ENCODE results near the gene SLC27A1. TPM values are rescaled to one million over a fixed set of nuclear protein-coding genes. Genes with fewer than 3 reads are reported as not detected.

Gene SLC27A1
- total and polyA plus RNA-seq, 7 experiments from 2014 or later, result 3.1 to 15.1 (median 10.5) TPM

GRCh38 chr19:17554968-17555479 lies 84.7 kb downstream of the SLC27A1 start:
- ChIA-PET CTCF (no interaction called here), POLR2A (interaction anchor here (0.6 to 3.5 kb wide), 3 partner anchors 11 to 136 kb away, joined by 3 to 12 read pairs (median 4); partner anchors contain the start of gene PGLS)

GRCh38 chr19:17555480-17555928 lies 85.2 kb downstream of the SLC27A1 start, which contains the start of gene COLGALT1:
COLGALT1 (plus strand) TSS chr19:17555649; CDS start chr19:17555714, 65 bp downstream.
- Mint-ChIP-seq H3K27ac (peak within 1 kb of the TSS in 6 of 9 donors; percentile 36 to 80 (median 66)), H3K9me3 (no peaks in the 10 kb centered on the region), H3K4me1 (peaks cover 8 to 29% (median 20%) of the 10 kb centered on the region in 7 donors), H3K4me3 (peak within 1 kb of the TSS; percentile 73 to 90 (median 84)), H3K36me3 (peaks cover 0 to 12% (median 6%) of the 10 kb centered on the region in 5 donors), H3K27me3 (no peaks in the 10 kb centered on the region)
- DNase-seq (peak; percentile 92 to 99 (median 96)), ATAC-seq (peak; percentile 99)
- H3K9me3 ChIP-seq (ENCODE audit: control insufficient read depth in 2 of 3, low read length in 3 of 3), result no peaks in the 10 kb centered on the region
- POLR2A ChIA-PET, result interaction anchor here (0.6 to 3.5 kb wide), 4 partner anchors 44 to 1602 kb away, joined by 3 to 12 read pairs (median 6); partner anchors contain the start of gene PGLS
- peaks cover 16% of the 10 kb centered on the region in 2 donors for H3K4me1 ChIP-seq (ENCODE audit: control insufficient read depth in 2 of 2, insufficient read depth in 2 of 2, low read length in 2 of 2)
- H3K27ac ChIP-seq (ENCODE audit: low read depth, low read length), result peak within 1 kb of the TSS; percentile 76
- peaks cover 0 to 23% (median 4%) of the 10 kb centered on the region in 3 experiments for H3K36me3 ChIP-seq (ENCODE audit: control insufficient read depth in 2 of 3, insufficient read depth in 3 of 3, low read length in 3 of 3)
- intact Hi-C loops (cut with micrococcal nuclease), result loop anchor here (1.0 to 5.0 kb wide), 13 partner anchors 16 to 1637 kb away; partner anchors contain the start of genes FCHO1 (in 2 of the 2), PGLS (in 2 of the 2), ANO8 (in 1 of the 2) and BORCS8 (in 1 of the 2)
- no peaks in the 10 kb centered on the region for H3K27me3 ChIP-seq (ENCODE audit: control insufficient read depth in 2 of 2, insufficient read depth in 2 of 2, low read length in 2 of 2)
- CTCF ChIA-PET, result no interaction called here
- H3K4me3 ChIP-seq (ENCODE audit: low read length), result peak within 1 kb of the TSS; percentile 81

More at GRCh38 chr19:17554968-17555479, 84.7 kb downstream of the SLC27A1 start:
- Histone ChIP-seq H3K4me3 (ENCODE audit: low read length) (peak overlapping the region; percentile 81), H3K27me3 (ENCODE audit: control insufficient read depth in 2 of 2, insufficient read depth in 2 of 2, low read length in 2 of 2) (no peaks in the 10 kb centered on the region), H3K27ac (ENCODE audit: low read depth, low read length) (peak overlapping the region; percentile 76), H3K4me1 (ENCODE audit: control insufficient read depth in 2 of 2, insufficient read depth in 2 of 2, low read length in 2 of 2) (peaks cover 16% of the 10 kb centered on the region in 2 donors), H3K36me3 (ENCODE audit: control insufficient read depth in 2 of 3, insufficient read depth in 3 of 3, low read length in 3 of 3) (peaks cover 0 to 18% (median 2%) of the 10 kb centered on the region in 3 experiments), H3K9me3 (ENCODE audit: control insufficient read depth in 2 of 3, low read length in 3 of 3) (no peaks in the 10 kb centered on the region)
- Mint-ChIP-seq H3K9me3 (no peaks in the 10 kb centered on the region), H3K36me3 (peaks cover 0 to 8% (median 1%) of the 10 kb centered on the region in 5 donors), H3K4me1 (peaks cover 8 to 27% (median 19%) of the 10 kb centered on the region in 7 donors), H3K27ac (peak overlapping the region in 5 of 9 donors; percentile 36 to 78 (median 62)), H3K4me3 (peak overlapping the region; percentile 73 to 90 (median 80)), H3K27me3 (no peaks in the 10 kb centered on the region)
- DNase-seq (no peak), ATAC-seq (no peak)
- intact Hi-C loops (cut with micrococcal nuclease), result loop anchor here (1.0 to 5.0 kb wide), 13 partner anchors 16 to 1637 kb away; partner anchors contain the start of genes FCHO1 (in 2 of the 2), PGLS (in 2 of the 2), ANO8 (in 1 of the 2) and BORCS8 (in 1 of the 2)

Other genes with a start within 250 kb of the SLC27A1 start
- gene OCEL1, start 244.3 kb upstream of the SLC27A1 start, total RNA-seq, result 10 to 100 TPM; 21.8 to 32.8 (median 29.8) TPM
- gene OCEL1, start 244.3 kb upstream of the SLC27A1 start, polyA plus RNA-seq, result 10 to 100 TPM; 37.7 to 41.1 TPM
- 1 to 10 TPM; 2.2 to 7.8 (median 7.0) TPM for gene NR2F6, start 224.6 kb upstream of the SLC27A1 start, total RNA-seq
- 1 to 10 TPM; 1.4 to 1.8 TPM for gene NR2F6, start 224.6 kb upstream of the SLC27A1 start, polyA plus RNA-seq
- 1 to 10 TPM in 1 of 5 experiments, under 1 TPM in 4; 0.22 to 1.2 (median 0.36) TPM for gene USHBP1, start 205.8 kb upstream of the SLC27A1 start, total RNA-seq
- gene USHBP1, start 205.8 kb upstream of the SLC27A1 start, polyA plus RNA-seq, result under 1 TPM in 1 of 2 donors, not detected in 1; 0.61 TPM
- gene BABAM1, start 203.1 kb upstream of the SLC27A1 start, total RNA-seq, result 100 to 1,000 TPM in 2 of 5 experiments, 10 to 100 TPM in 3; 72.4 to 111 (median 95.6) TPM
- 100 to 1,000 TPM in 1 of 2 donors, 10 to 100 TPM in 1; 94.9 to 110 TPM for gene BABAM1, start 203.1 kb upstream of the SLC27A1 start, polyA plus RNA-seq
- 1 to 10 TPM; 2.3 to 5.5 (median 3.4) TPM for gene ANKLE1, start 188.6 kb upstream of the SLC27A1 start, total RNA-seq
- under 1 TPM in 1 of 2 donors, not detected in 1; 0.29 TPM for gene ANKLE1, start 188.6 kb upstream of the SLC27A1 start, polyA plus RNA-seq
- 10 to 100 TPM in 2 of 5 experiments, 1 to 10 TPM in 3; 7.0 to 12.3 (median 9.5) TPM for gene ABHD8, start 167.1 kb upstream of the SLC27A1 start, total RNA-seq
- 10 to 100 TPM in 1 of 2 donors, 1 to 10 TPM in 1; 7.5 to 12.4 TPM for gene ABHD8, start 167.1 kb upstream of the SLC27A1 start, polyA plus RNA-seq
- gene MRPL34, start 164.7 kb upstream of the SLC27A1 start, total RNA-seq, result 10 to 100 TPM; 37.0 to 76.0 (median 73.3) TPM
- 100 to 1,000 TPM; 203 to 217 TPM for gene MRPL34, start 164.7 kb upstream of the SLC27A1 start, polyA plus RNA-seq
- 10 to 100 TPM; 31.6 to 41.9 (median 39.5) TPM for gene DDA1, start 161.0 kb upstream of the SLC27A1 start, total RNA-seq
- gene DDA1, start 161.0 kb upstream of the SLC27A1 start, polyA plus RNA-seq, result 10 to 100 TPM; 19.7 to 30.9 TPM
- 10 to 100 TPM; 12.9 to 22.3 (median 16.9) TPM for gene ANO8, start 135.7 kb upstream of the SLC27A1 start, total RNA-seq
- under 1 TPM; 0.26 to 0.30 TPM for gene ANO8, start 135.7 kb upstream of the SLC27A1 start, polyA plus RNA-seq
- 10 to 100 TPM; 29.6 to 59.8 (median 40.4) TPM for gene GTPBP3, start 133.0 kb upstream of the SLC27A1 start, total RNA-seq
- 10 to 100 TPM in 1 of 2 donors, 1 to 10 TPM in 1; 5.1 to 15.9 TPM for gene GTPBP3, start 133.0 kb upstream of the SLC27A1 start, polyA plus RNA-seq
- under 1 TPM in 3 of 5 experiments, not detected in 2; 0.24 to 0.43 (median 0.42) TPM for gene PLVAP, start 93.2 kb upstream of the SLC27A1 start, total RNA-seq
- gene PLVAP, start 93.2 kb upstream of the SLC27A1 start, polyA plus RNA-seq, result not detected
- gene CCDC194, start 76.3 kb upstream of the SLC27A1 start, total RNA-seq, result 1 to 10 TPM in 4 of 5 experiments, under 1 TPM in 1; 0.47 to 4.8 (median 2.3) TPM
- not detected for gene CCDC194, start 76.3 kb upstream of the SLC27A1 start, polyA plus RNA-seq
- 100 to 1,000 TPM in 1 of 5 experiments, 10 to 100 TPM in 4; 29.9 to 221 (median 57.1) TPM for gene BST2, start 64.9 kb upstream of the SLC27A1 start, total RNA-seq
- 100 to 1,000 TPM; 105 to 115 TPM for gene BST2, start 64.9 kb upstream of the SLC27A1 start, polyA plus RNA-seq
- gene MVB12A, start 50.5 kb upstream of the SLC27A1 start, total RNA-seq, result 10 to 100 TPM; 19.5 to 45.1 (median 33.3) TPM
- gene MVB12A, start 50.5 kb upstream of the SLC27A1 start, polyA plus RNA-seq, result 10 to 100 TPM; 26.8 to 31.3 TPM
- not detected for gene TMEM221, start 21.9 kb upstream of the SLC27A1 start, total RNA-seq
- gene TMEM221, start 21.9 kb upstream of the SLC27A1 start, polyA plus RNA-seq, result not detected
- gene NXNL1, start 9.6 kb upstream of the SLC27A1 start, total RNA-seq, result not detected
- gene NXNL1, start 9.6 kb upstream of the SLC27A1 start, polyA plus RNA-seq, result not detected
- 10 to 100 TPM; 53.3 to 83.3 (median 74.1) TPM for gene PGLS, start 41.1 kb downstream of the SLC27A1 start, total RNA-seq
- gene PGLS, start 41.1 kb downstream of the SLC27A1 start, polyA plus RNA-seq, result 10 to 100 TPM; 67.0 to 77.1 TPM
- gene COLGALT1, start 85.1 kb downstream of the SLC27A1 start, total RNA-seq, result 10 to 100 TPM; 50.1 to 70.6 (median 61.3) TPM
- 10 to 100 TPM; 13.2 to 23.8 TPM for gene COLGALT1, start 85.1 kb downstream of the SLC27A1 start, polyA plus RNA-seq
- gene UNC13A, start 217.8 kb downstream of the SLC27A1 start, total RNA-seq, result under 1 TPM in 4 of 5 experiments, not detected in 1; 0.03 to 0.30 (median 0.11) TPM
- under 1 TPM; 0.02 to 0.04 TPM for gene UNC13A, start 217.8 kb downstream of the SLC27A1 start, polyA plus RNA-seq
- gene MAP1S, start 249.0 kb downstream of the SLC27A1 start, total RNA-seq, result 10 to 100 TPM; 28.6 to 73.8 (median 52.5) TPM
- 10 to 100 TPM; 21.9 to 48.4 TPM for gene MAP1S, start 249.0 kb downstream of the SLC27A1 start, polyA plus RNA-seq

Measured in naive thymus-derived CD4-positive, alpha-beta T cell (primary cell).